Parathyroid adenoma (tissue), 2 donors: ENCODE measurements around the gene PARP16.

Experiments used
- H2AFZ ChIP-seq: fragments of 300-600 bp; sonication (generic); one replicate; pipeline ENCODE4 v1.7.0; 2017; ENCODE audit warnings: antibody characterized with exemption, mild to moderate bottlenecking
- H3K27ac ChIP-seq: fragments of 300-600 bp; sonication (generic); one replicate; pipeline ENCODE4 v1.7.0; 2017
- H3K27me3 ChIP-seq: fragments of 300-600 bp; sonication (generic); one replicate; pipeline ENCODE4 v1.7.0; 2017; ENCODE audit warnings: low read length; ENCODE audit not compliant: control insufficient read depth, insufficient read depth
- H3K36me3 ChIP-seq: fragments of 300-600 bp; sonication (generic); one replicate; pipeline ENCODE4 v1.7.0; 2017; ENCODE audit warnings: low read length; ENCODE audit not compliant: control insufficient read depth, insufficient read depth
- H3K4me1 ChIP-seq: fragments of 300-600 bp; sonication (generic); one replicate; pipeline ENCODE4 v1.7.0; 2017; ENCODE audit warnings: control low read depth
- H3K4me2 ChIP-seq: fragments of 300-600 bp; sonication (generic); one replicate; pipeline ENCODE4 v1.7.0; 2017; ENCODE audit warnings: low read length
- H3K4me3 ChIP-seq: fragments of 300-600 bp; sonication (generic); one replicate; pipeline ENCODE4 v1.7.0; 2017; ENCODE audit warnings: low read depth, low read length
- H3K79me2 ChIP-seq: fragments of 300-600 bp; sonication (generic); one replicate; pipeline ENCODE4 v1.7.0; 2017; ENCODE audit warnings: control low read depth
- H3K9ac ChIP-seq: fragments of 300-600 bp; sonication (generic); one replicate; pipeline ENCODE4 v1.7.0; 2017; ENCODE audit warnings: mild to moderate bottlenecking
- H3K9me3 ChIP-seq: fragments of 300-600 bp; sonication (generic); one replicate; pipeline ENCODE4 v1.7.0; 2017; ENCODE audit warnings: low read length; ENCODE audit not compliant: control insufficient read depth
- CTCF ChIP-seq: fragments of 300-600 bp; sonication (generic); IDR thresholded peaks from one replicate; pipeline ENCODE4 v1.7.0; 2017; ENCODE audit warnings: antibody characterized with exemption, mild to moderate bottlenecking
- donor health status: primary hyperparathyroidism.

Gene PARP16

GRCh38 chr15:65222891-65223290, 63.8 kb downstream of the PARP16 start:
- H2AFZ ChIP-seq = no peak overlapping the region
- no peak overlapping the region for H3K9ac ChIP-seq
- no peaks in the 10 kb centered on the region for H3K36me3 ChIP-seq
- no peak overlapping the region for H3K27ac ChIP-seq
- H3K4me1 ChIP-seq = no peaks in the 10 kb centered on the region
- H3K4me2 ChIP-seq = no peak overlapping the region
- H3K79me2 ChIP-seq = no peaks in the 10 kb centered on the region
- H3K4me3 ChIP-seq = no peak overlapping the region
- H3K27me3 ChIP-seq = no peaks in the 10 kb centered on the region
- H3K9me3 ChIP-seq = no peaks in the 10 kb centered on the region
- no peak for TF ChIP-seq CTCF

DNA sequence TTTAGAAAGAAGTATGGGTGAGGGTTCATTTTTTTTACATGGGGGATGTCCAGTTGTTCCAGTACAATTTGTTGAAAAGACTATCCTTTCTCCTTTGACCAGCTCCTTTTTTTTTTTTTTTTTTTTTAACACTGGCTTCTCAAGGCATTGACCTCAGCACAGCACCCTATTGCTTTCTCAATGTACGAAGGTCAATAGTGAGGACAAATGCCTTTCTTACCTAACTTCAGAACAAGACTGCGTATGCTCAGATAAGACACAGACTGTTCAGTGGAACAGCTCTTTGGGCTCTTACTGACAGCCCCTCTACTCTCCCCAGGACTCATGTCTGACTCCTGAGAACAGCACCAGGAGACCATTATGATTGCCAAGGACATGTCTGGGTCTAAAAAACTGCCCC, 65.0 kb downstream of the PARP16 start:
- H3K9me3 ChIP-seq = no peaks in the 10 kb centered on the region
- H3K9ac ChIP-seq = no peak overlapping the region
- H3K27me3 ChIP-seq = no peaks in the 10 kb centered on the region
- no peak overlapping the region for H3K4me2 ChIP-seq
- H3K36me3 ChIP-seq = no peaks in the 10 kb centered on the region
- H3K27ac ChIP-seq = no peak overlapping the region
- TF ChIP-seq CTCF = no peak
- H2AFZ ChIP-seq = no peak overlapping the region
- no peak overlapping the region for H3K4me3 ChIP-seq
- no peaks in the 10 kb centered on the region for H3K4me1 ChIP-seq
- no peaks in the 10 kb centered on the region for H3K79me2 ChIP-seq

- Histone ChIP-seq H3K4me3 (no peak overlapping the region), H2AFZ (no peak overlapping the region), H3K4me2 (no peak overlapping the region), H3K4me1 (no peaks in the 10 kb centered on the region), H3K9me3 (no peaks in the 10 kb centered on the region), H3K27me3 (no peaks in the 10 kb centered on the region), H3K27ac (no peak overlapping the region), H3K79me2 (no peaks in the 10 kb centered on the region), H3K9ac (no peak overlapping the region), H3K36me3 (no peaks in the 10 kb centered on the region)
- TF ChIP-seq CTCF = no peak
These were observed 67.5 kb downstream of the PARP16 start for GRCh38 chr15:65219137-65219536.

DNA sequence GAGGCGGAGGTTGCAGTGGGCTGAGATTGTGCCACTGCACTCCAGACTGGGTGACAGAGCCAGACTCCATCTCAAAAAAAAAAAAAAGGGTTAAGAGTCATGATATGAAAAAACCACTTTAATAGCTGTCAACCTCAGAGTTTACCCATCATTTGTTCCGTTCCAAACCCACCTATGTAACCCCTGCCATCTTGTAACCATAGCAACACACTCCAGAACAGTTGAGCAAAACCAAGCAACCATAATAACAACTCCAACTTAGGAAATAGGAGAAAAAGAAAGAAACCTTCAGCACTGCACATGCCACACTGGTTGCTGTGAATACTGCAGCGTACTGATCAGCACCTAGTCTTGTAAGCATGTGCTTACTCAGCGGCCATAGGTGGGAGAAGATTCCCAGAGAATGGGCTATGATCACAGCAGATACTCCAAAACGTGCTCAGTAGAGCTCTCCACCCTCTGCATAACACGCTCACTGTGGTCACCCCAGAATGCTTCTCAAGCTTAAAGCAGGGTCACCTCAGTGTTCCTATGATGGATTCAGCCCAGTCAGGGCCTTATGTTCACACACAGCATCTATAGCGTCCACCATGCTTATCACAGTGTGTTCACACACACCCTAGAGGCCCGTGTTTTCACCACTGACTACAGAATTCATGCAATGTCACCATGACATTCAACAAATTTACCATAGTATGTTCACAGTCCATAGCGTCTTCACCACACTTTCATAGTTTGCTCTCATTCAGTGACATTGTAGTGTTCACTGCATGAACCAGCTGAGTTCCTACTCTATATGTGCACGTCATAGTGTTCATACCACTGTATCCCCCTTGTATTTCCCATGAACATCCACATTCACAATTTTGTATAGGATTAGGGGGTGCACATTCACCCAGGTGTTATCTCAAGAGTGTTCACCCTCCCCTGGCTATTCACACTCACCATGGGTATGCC, 68.9 kb downstream of the PARP16 start:
- no peaks in the 10 kb centered on the region for H3K27me3 ChIP-seq
- no peak overlapping the region for H3K27ac ChIP-seq
- no peak overlapping the region for H3K4me3 ChIP-seq
- TF ChIP-seq CTCF = no peak
- no peak overlapping the region for H2AFZ ChIP-seq
- H3K9ac ChIP-seq = no peak overlapping the region
- no peaks in the 10 kb centered on the region for H3K36me3 ChIP-seq
- no peaks in the 10 kb centered on the region for H3K9me3 ChIP-seq
- H3K79me2 ChIP-seq = no peaks in the 10 kb centered on the region
- H3K4me2 ChIP-seq = no peak overlapping the region
- no peaks in the 10 kb centered on the region for H3K4me1 ChIP-seq

- Histone ChIP-seq H2AFZ (no peak overlapping the region), H3K9ac (no peak overlapping the region), H3K4me1 (peaks cover 17% of the 10 kb centered on the region), H3K36me3 (no peaks in the 10 kb centered on the region), H3K27ac (no peak overlapping the region), H3K4me3 (no peak overlapping the region), H3K27me3 (no peaks in the 10 kb centered on the region), H3K9me3 (no peaks in the 10 kb centered on the region), H3K4me2 (no peak overlapping the region), H3K79me2 (no peaks in the 10 kb centered on the region)
- TF ChIP-seq CTCF = no peak
These were observed 71.2 kb downstream of the PARP16 start for GRCh38 chr15:65215496-65215895.
